Measurements from ENCODE around the gene APBB2. TPM values are rescaled to one million over a fixed set of nuclear protein-coding genes. Genes with fewer than 3 reads are reported as not detected.

The APBB2 gene
- total RNA-seq, 1 donor from 2014 or later: 63.2 TPM

DNA sequence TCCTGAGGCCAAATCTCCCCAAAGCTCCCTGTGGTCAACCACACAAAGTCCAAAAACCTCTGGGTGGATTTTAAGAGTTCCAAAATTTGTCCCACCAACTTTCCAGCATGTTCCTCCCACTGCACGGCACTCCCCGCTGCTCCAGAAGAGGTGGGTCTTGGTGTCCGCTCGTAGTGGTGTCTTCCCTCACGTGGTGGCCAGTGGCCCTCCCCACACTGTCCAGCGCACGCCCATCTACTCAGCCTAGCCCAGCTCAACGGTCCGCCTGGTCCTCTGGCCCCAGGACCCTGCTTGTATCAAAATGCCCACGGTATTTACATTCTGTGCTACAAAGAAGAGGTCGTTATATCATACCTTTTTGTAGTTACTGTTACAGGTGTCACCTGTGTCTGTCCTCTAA lies 381.1 kb downstream of the APBB2 start:
- no peaks in the 10 kb centered on the region for H3K27me3 Mint-ChIP-seq (ENCODE audit: low read depth)
- H3K4me3 Mint-ChIP-seq: no peak overlapping the region
- H3K27ac Mint-ChIP-seq: no peak overlapping the region
- no peaks in the 10 kb centered on the region for H3K9me3 Mint-ChIP-seq
- DNase-seq (ENCODE audit: low spot score in 2 of 2, unreplicated experiment in 2 of 2): no peak
- H3K4me1 Mint-ChIP-seq: peaks cover 6% of the 10 kb centered on the region
- TF ChIP-seq, protein P1, sequence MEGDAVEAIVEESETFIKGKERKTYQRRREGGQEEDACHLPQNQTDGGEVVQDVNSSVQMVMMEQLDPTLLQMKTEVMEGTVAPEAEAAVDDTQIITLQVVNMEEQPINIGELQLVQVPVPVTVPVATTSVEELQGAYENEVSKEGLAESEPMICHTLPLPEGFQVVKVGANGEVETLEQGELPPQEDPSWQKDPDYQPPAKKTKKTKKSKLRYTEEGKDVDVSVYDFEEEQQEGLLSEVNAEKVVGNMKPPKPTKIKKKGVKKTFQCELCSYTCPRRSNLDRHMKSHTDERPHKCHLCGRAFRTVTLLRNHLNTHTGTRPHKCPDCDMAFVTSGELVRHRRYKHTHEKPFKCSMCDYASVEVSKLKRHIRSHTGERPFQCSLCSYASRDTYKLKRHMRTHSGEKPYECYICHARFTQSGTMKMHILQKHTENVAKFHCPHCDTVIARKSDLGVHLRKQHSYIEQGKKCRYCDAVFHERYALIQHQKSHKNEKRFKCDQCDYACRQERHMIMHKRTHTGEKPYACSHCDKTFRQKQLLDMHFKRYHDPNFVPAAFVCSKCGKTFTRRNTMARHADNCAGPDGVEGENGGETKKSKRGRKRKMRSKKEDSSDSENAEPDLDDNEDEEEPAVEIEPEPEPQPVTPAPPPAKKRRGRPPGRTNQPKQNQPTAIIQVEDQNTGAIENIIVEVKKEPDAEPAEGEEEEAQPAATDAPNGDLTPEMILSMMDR (IDR thresholded peaks at IDR 0.05; ENCODE audit: unreplicated experiment): no peak
- H3K36me3 Mint-ChIP-seq: peaks cover 21% of the 10 kb centered on the region

DNA sequence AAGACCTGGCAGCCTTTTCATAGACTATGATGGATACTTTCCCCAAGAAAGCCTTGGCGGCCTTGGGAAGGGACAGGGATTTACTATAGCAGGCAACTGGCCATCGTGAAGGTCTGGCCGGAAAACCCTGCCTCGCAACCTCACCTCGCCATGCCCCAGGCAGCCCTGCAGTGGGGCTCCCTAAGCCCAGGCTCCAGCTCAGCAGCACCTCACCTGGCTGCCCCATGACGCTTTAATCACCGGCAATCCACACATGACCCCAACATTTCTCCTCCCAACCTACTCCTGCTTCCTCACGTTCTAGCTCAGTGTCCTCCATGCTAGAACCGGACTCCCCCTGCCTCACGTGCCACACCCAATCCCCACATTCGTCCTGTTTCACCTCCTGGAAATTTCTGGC lies 382.2 kb downstream of the APBB2 start:
- TF ChIP-seq, protein P1 (IDR thresholded peaks at IDR 0.05; ENCODE audit: unreplicated experiment): no peak
- Mint-ChIP-seq H3K4me1 (peaks cover 6% of the 10 kb centered on the region), H3K36me3 (peaks cover 21% of the 10 kb centered on the region), H3K9me3 (no peaks in the 10 kb centered on the region), H3K4me3 (no peak overlapping the region), H3K27me3 (ENCODE audit: low read depth) (no peaks in the 10 kb centered on the region), H3K27ac (no peak overlapping the region)
- no peak for DNase-seq (ENCODE audit: low spot score in 2 of 2, unreplicated experiment in 2 of 2)

DNA sequence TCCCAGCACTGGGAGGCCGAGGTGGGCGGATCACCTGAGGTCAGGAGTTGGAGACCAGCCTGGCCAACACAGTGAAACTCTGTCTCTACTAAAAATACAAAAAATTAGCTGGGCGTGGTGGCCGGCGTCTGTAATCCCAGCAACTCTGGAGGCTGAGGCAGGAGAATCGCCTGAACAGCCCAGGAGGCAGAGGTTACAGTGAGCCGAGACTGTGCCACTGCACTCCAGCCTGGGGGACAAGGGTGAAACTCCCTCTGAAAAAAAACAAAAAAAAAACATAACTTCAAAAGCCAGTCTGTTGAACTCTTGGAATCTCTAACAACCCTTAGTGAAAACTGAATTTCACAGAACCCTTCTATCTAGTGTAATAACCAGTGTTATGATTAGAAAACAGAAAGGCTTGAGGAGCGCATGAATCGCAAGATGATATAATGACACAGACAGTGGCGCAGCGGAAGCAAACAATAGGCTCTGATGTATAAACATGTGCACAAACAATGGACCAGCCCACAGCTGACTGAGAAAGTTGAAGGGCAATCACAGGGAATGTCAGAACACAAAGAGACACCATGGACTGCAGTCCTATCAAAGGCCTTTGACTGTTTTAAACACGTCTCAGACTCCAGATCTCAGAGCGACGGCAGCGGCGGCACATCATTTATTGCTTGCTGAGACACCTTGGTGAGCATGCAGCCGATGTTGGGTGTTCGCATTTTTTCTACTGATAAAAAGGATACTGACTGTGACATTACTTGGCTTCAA lies 383.0 kb downstream of the APBB2 start:
- no peak overlapping the region for H3K4me3 Mint-ChIP-seq
- no peak overlapping the region for H3K27ac Mint-ChIP-seq
- H3K36me3 Mint-ChIP-seq: peaks cover 21% of the 10 kb centered on the region
- no peaks in the 10 kb centered on the region for H3K9me3 Mint-ChIP-seq
- TF ChIP-seq, protein P1 (IDR thresholded peaks at IDR 0.05; ENCODE audit: unreplicated experiment): no peak
- peaks cover 6% of the 10 kb centered on the region for H3K4me1 Mint-ChIP-seq
- no peaks in the 10 kb centered on the region for H3K27me3 Mint-ChIP-seq (ENCODE audit: low read depth)
- no peak for DNase-seq (ENCODE audit: low spot score in 2 of 2, unreplicated experiment in 2 of 2)

DNA sequence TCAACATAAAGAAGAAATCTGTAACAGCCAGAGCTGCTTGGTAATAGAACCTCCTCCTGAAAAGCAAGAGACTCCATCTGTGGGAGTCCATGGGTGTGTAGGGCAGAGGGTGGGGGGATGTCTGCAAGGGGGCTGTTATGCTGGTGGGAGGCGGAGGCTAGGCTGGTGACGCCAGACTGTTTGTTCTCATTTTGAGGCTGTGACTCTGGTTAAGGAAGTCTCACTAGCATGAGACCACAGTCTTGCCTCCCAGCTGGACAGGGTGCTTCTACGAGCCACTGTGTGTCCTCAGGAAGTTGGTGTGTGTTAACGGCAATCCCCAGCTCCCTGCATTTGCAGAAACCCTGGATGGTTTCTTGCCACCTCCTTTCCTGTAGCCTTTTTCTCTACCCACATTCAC lies 384.8 kb downstream of the APBB2 start:
- no peak for DNase-seq (ENCODE audit: low spot score in 2 of 2, unreplicated experiment in 2 of 2)
- Mint-ChIP-seq H3K27me3 (ENCODE audit: low read depth) (no peaks in the 10 kb centered on the region), H3K9me3 (no peaks in the 10 kb centered on the region), H3K4me1 (peaks cover 6% of the 10 kb centered on the region), H3K36me3 (peaks cover 25% of the 10 kb centered on the region), H3K27ac (no peak overlapping the region), H3K4me3 (no peak overlapping the region)
- TF ChIP-seq, protein P1 (IDR thresholded peaks at IDR 0.05; ENCODE audit: unreplicated experiment): no peak

DNA sequence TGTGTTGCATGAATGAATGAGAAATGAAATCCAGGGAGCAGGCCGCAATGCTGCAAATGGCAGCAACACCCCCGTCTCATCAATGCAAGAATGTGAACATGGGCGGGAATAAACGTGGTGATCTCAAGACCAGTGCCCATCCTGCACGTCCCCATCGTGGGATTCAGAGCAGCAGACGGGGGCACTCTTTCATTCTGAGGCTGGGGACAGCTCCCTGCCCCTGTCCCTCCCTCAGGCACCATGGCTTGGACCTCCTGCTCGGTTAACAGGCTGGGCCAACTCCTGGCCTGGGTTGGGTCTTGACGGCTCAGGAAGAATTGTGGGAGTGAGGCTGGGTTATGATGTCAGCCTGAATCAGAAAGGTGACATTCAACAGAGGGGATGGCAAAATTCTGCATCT lies 385.7 kb downstream of the APBB2 start:
- Mint-ChIP-seq H3K27me3 (ENCODE audit: low read depth) (no peaks in the 10 kb centered on the region), H3K36me3 (peaks cover 20% of the 10 kb centered on the region), H3K4me3 (no peak overlapping the region), H3K4me1 (no peaks in the 10 kb centered on the region), H3K27ac (no peak overlapping the region), H3K9me3 (no peaks in the 10 kb centered on the region)
- TF ChIP-seq, protein P1 (IDR thresholded peaks at IDR 0.05; ENCODE audit: unreplicated experiment): no peak
- no peak for DNase-seq (ENCODE audit: low spot score in 2 of 2, unreplicated experiment in 2 of 2)
